Astrocyte of the spinal cord (primary cell): Measurements from ENCODE around the gene AOAH.

Experiments used
- DNase-seq: peaks from one replicate; pipeline ENCODE4 v3.0.0; 2011; ENCODE audit warnings: low read depth, low spot score
- H3K4me3 ChIP-seq: 2 replicates; pipeline ENCODE4 v1.5.1; 2011; ENCODE audit warnings: low read depth, mild to moderate bottlenecking, low read length, moderate library complexity
- CTCF ChIP-seq: IDR thresholded peaks from 2 replicates; pipeline ENCODE4 v1.5.1; 2012; ENCODE audit warnings: low read depth, mild to moderate bottlenecking, low read length, inconsistent platforms
- in situ Hi-C: cut with HindIII; loops from 2 replicates; pipeline ENCODE4 v1.10.0; 2017; ENCODE audit warnings: low sequenced_read_pairs

The AOAH gene

GRCh38 chr7:36657036-36657660 lies 67.1 kb downstream of the AOAH start:
- TF ChIP-seq CTCF, result no peak
- in situ Hi-C loops, result no loop called here
- no peak for DNase-seq
- no peak overlapping the region for H3K4me3 ChIP-seq

GRCh38 chr7:36654436-36654835 lies 69.9 kb downstream of the AOAH start:
- no peak for TF ChIP-seq CTCF
- DNase-seq, result no peak
- H3K4me3 ChIP-seq, result no peak overlapping the region
- in situ Hi-C loops, result no loop called here

GRCh38 chr7:36653663-36654355 lies 70.5 kb downstream of the AOAH start:
- H3K4me3 ChIP-seq, result no peak overlapping the region
- no peak for TF ChIP-seq CTCF
- in situ Hi-C loops, result no loop called here
- no peak for DNase-seq

- no peak overlapping the region for H3K4me3 ChIP-seq
- peak; percentile 69 for DNase-seq
- TF ChIP-seq CTCF, result no peak
- in situ Hi-C loops, result no loop called here
These were observed 71.2 kb downstream of the AOAH start for GRCh38 chr7:36653008-36653662.

GRCh38 chr7:36652431-36652830 lies 71.9 kb downstream of the AOAH start:
- DNase-seq, result no peak
- in situ Hi-C loops, result no loop called here
- no peak for TF ChIP-seq CTCF

DNA sequence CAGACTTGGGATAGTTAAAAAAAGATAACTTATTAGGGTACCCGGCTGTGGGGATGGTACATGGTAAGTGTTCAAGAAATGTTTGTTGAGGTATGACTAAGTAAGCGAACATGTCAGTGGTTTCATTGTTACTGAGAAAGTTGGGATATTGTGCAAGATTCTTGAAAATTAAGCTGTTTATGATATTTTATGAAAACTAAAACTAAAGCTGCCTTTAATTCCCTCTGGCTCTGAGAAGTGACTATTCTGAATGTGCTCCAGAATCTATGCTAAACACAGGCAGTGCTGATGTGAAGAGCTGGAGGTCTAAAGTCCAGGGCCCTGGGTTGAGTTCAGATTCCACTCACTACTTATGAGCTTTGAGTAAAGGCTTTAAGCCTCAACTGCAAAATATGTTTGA lies 72.9 kb downstream of the AOAH start:
- TF ChIP-seq CTCF, result no peak
- H3K4me3 ChIP-seq, result no peak overlapping the region
- in situ Hi-C loops, result no loop called here
- DNase-seq, result peak; percentile 69

More at GRCh38 chr7:36652431-36652830, 71.9 kb downstream of the AOAH start:
- no peak overlapping the region for H3K4me3 ChIP-seq
